H9 (cell line): ENCODE measurements around the gene ABCC2. TPM values are rescaled to one million over a fixed set of nuclear protein-coding genes. Genes with fewer than 3 reads are reported as not detected.

Experiments used
- DNase-seq: peaks from one replicate; pipeline ENCODE4 v3.0.0-alpha.2; 2017
- H2AFZ ChIP-seq: one replicate; pipeline ENCODE4 v1.6.1; 2013; ENCODE audit warnings: mild to moderate bottlenecking, low read length, control low read depth, moderate library complexity
- H2AK5ac ChIP-seq: 2 replicates; pipeline ENCODE4 v1.6.1; 2013; ENCODE audit warnings: low read length, control low read depth, mixed read lengths; ENCODE audit not compliant: insufficient read length
- H2BK120ac ChIP-seq: one replicate; pipeline ENCODE4 v1.6.1; 2013; ENCODE audit warnings: low read depth, mild to moderate bottlenecking, low read length, control low read depth, inconsistent platforms; ENCODE audit not compliant: poor library complexity, severe bottlenecking
- H2BK12ac ChIP-seq: 2 replicates; pipeline ENCODE4 v1.6.1; 2013; ENCODE audit warnings: low read length, control low read depth, mixed read lengths, low read depth; ENCODE audit not compliant: insufficient read length
- H2BK15ac ChIP-seq: 2 replicates; pipeline ENCODE4 v1.6.1; 2013; ENCODE audit warnings: low read depth, low read length, control low read depth
- H2BK20ac ChIP-seq: one replicate; pipeline ENCODE4 v1.6.1; 2013; ENCODE audit warnings: low read depth, mild to moderate bottlenecking, low read length, control low read depth, inconsistent platforms; ENCODE audit not compliant: poor library complexity, severe bottlenecking
- H2BK5ac ChIP-seq: 2 replicates; pipeline ENCODE4 v1.6.1; 2013; ENCODE audit warnings: low read length, control low read depth, mixed read lengths; ENCODE audit not compliant: insufficient read length
- H3K14ac ChIP-seq: 2 replicates; pipeline ENCODE4 v1.6.1; 2013; ENCODE audit warnings: low read length, control low read depth; ENCODE audit not compliant: insufficient read depth
- H3K18ac ChIP-seq: 2 replicates; pipeline ENCODE4 v1.6.1; 2013; ENCODE audit warnings: low read depth, mild to moderate bottlenecking, mixed read lengths, low read length, control low read depth; ENCODE audit not compliant: insufficient read length
- H3K23ac ChIP-seq: 2 replicates; pipeline ENCODE4 v1.6.1; 2013; ENCODE audit warnings: low read length, control low read depth, mixed read lengths, low read depth; ENCODE audit not compliant: insufficient read length
- H3K23me2 ChIP-seq: 2 replicates; pipeline ENCODE4 v1.6.1; 2013; ENCODE audit warnings: low read depth, mild to moderate bottlenecking, mixed read lengths, low read length, control low read depth; ENCODE audit not compliant: insufficient read length, poor library complexity, severe bottlenecking
- H3K27ac ChIP-seq: 2 replicates; pipeline ENCODE4 v1.5.1; 2013; ENCODE audit warnings: low read length, control low read depth, mixed read lengths, low read depth; ENCODE audit not compliant: insufficient read length
- H3K27me3 ChIP-seq: 2 replicates; pipeline ENCODE4 v1.6.1; 2013; ENCODE audit warnings: low read length, control low read depth, inconsistent platforms; ENCODE audit not compliant: insufficient read depth
- H3K4ac ChIP-seq: 2 replicates; pipeline ENCODE4 v1.6.1; 2013; ENCODE audit warnings: low read depth, mild to moderate bottlenecking, control low read depth, inconsistent platforms, low read length, moderate library complexity
- H3K4me1 ChIP-seq: 2 replicates; pipeline ENCODE4 v1.6.1; 2013; ENCODE audit warnings: low read length, control low read depth, inconsistent platforms; ENCODE audit not compliant: insufficient read depth
- H3K4me2 ChIP-seq: 2 replicates; pipeline ENCODE4 v1.6.1; 2013; ENCODE audit warnings: low read length, control low read depth, mixed read lengths; ENCODE audit not compliant: insufficient read length, insufficient read depth
- H3K56ac ChIP-seq: 2 replicates; pipeline ENCODE4 v1.6.1; 2013; ENCODE audit warnings: low read depth, mild to moderate bottlenecking, mixed read lengths, low read length, control low read depth; ENCODE audit not compliant: insufficient read length
- H3K79me1 ChIP-seq: 2 replicates; pipeline ENCODE4 v1.6.1; 2013; ENCODE audit warnings: low read depth, mild to moderate bottlenecking, moderate library complexity, low read length, control low read depth, inconsistent platforms; ENCODE audit not compliant: insufficient read depth, poor library complexity, severe bottlenecking
- H3K79me2 ChIP-seq: 2 replicates; pipeline ENCODE4 v1.6.1; 2013; ENCODE audit warnings: low read length, control low read depth, inconsistent platforms; ENCODE audit not compliant: insufficient read depth
- H3K9ac ChIP-seq: 2 replicates; pipeline ENCODE4 v1.6.1; 2013; ENCODE audit warnings: low read length, control low read depth, mixed read lengths; ENCODE audit not compliant: insufficient read length; ENCODE audit errors: extremely low read depth
- H3K9me3 ChIP-seq: one replicate; pipeline ENCODE4 v1.6.1; 2013; ENCODE audit warnings: low read depth, low read length, inconsistent platforms; ENCODE audit not compliant: control insufficient read depth
- H3T11ph ChIP-seq: one replicate; pipeline ENCODE4 v1.6.1; 2013; ENCODE audit warnings: mild to moderate bottlenecking, low read length, control low read depth, inconsistent platforms
- H4K20me1 ChIP-seq: one replicate; pipeline ENCODE4 v1.6.1; 2013; ENCODE audit not compliant: control insufficient read depth, insufficient read length, insufficient read depth
- H4K5ac ChIP-seq: 2 replicates; pipeline ENCODE4 v1.6.1; 2013; ENCODE audit warnings: low read depth, mild to moderate bottlenecking, mixed read lengths, low read length, control low read depth; ENCODE audit not compliant: insufficient read length
- H4K8ac ChIP-seq: replicated peaks from 2 replicates; pipeline ENCODE4 v1.6.1; 2013; ENCODE audit warnings: low read length, control low read depth, mixed read lengths, low read depth; ENCODE audit not compliant: insufficient read length
- H4K91ac ChIP-seq: 2 replicates; pipeline ENCODE4 v1.6.1; 2013; ENCODE audit warnings: low read depth, mild to moderate bottlenecking, moderate library complexity, mixed read lengths, low read length, control low read depth; ENCODE audit not compliant: insufficient read length
- H3K27ac Mint-ChIP-seq, 3 experiments: 2 replicates in 2 of 3; 3 replicates in 1 of 3; pipeline ENCODE4 v1.8.0; 2020 to 2021; ENCODE audit warnings: mixed read lengths in 3 of 3, mild to moderate bottlenecking in 1 of 3, moderate library complexity in 1 of 3
- H3K27me3 Mint-ChIP-seq: 2 replicates; pipeline ENCODE4 v1.8.0; 2021; ENCODE audit warnings: low read depth, mild to moderate bottlenecking, moderate library complexity, mixed read lengths
- H3K36me3 Mint-ChIP-seq, 3 experiments: 2 replicates in 2 of 3; 3 replicates in 1 of 3; pipeline ENCODE4 v1.8.0; 2020 to 2021; ENCODE audit warnings: low read depth in 3 of 3, mixed read lengths in 3 of 3; ENCODE audit not compliant: insufficient read depth in 1 of 3
- H3K4me1 Mint-ChIP-seq, 2 experiments: 2 replicates each; pipeline ENCODE4 v1.8.0; 2020; ENCODE audit warnings: mixed read lengths in 2 of 2
- H3K4me3 Mint-ChIP-seq, 2 experiments: 2 replicates in 1 of 2; 3 replicates in 1 of 2; pipeline ENCODE4 v1.8.0; 2020 to 2021; ENCODE audit warnings: mild to moderate bottlenecking in 2 of 2, mixed read lengths in 2 of 2, moderate library complexity in 1 of 2
- H3K9me3 Mint-ChIP-seq, 2 experiments: 2 replicates in 1 of 2; 3 replicates in 1 of 2; pipeline ENCODE4 v1.8.0; 2020; ENCODE audit warnings: mild to moderate bottlenecking in 2 of 2, mixed read lengths in 2 of 2, moderate library complexity in 1 of 2
- CTCF ChIP-seq: fragments of 200-600 bp; sonication (generic); conservative IDR thresholded peaks from 3 replicates; pipeline ENCODE4 v1.8.0; 2021; ENCODE audit warnings: antibody characterized with exemption, mild to moderate bottlenecking
- WGBS: extraction: QIAGEN DNeasy Blood & Tissue Kit; methylation state at CpG from one replicate; pipeline ENCODE4 v1.1.7; 2013; ENCODE audit warnings: missing lambda C conversion rate, low lambda C conversion rate, mixed read lengths; ENCODE audit not compliant: insufficient read length; ENCODE audit errors: extremely low coverage; 5-methylcytosine and 5-hydroxymethylcytosine counted together
- total RNA-seq: library from RNA; stranded (reverse); gene quantifications from 2 replicates; pipeline ENCODE4 v1.2.1, GENCODE V29; 2021

Gene ABCC2
- total RNA-seq, 1 experiment from 2014 or later = 0.68 TPM

DNA sequence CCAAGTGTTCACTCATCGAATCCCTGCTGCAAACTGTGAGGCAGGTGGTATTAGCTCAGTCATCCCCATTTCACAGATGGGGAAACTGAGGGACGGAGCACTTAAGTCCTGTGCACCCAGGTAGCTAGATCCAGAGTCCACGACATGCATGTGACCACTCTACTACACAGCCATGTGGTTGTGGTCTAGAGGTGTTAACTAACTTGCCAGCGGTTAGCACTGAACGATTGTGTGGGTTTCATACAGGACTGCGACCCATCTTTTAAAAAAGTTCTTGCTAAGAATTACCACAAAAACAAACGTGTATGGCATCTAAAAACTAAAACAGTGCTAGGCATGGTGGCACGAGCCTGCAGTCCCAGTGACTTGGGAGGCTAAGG, 16.1 kb upstream of the ABCC2 start:
- Histone ChIP-seq H3K56ac (no peak overlapping the region), H4K8ac (no peak overlapping the region), H3K4ac (no peak overlapping the region), H3K18ac (no peak overlapping the region), H4K5ac (no peak overlapping the region), H3K23ac (no peak overlapping the region), H3K4me2 (no peak overlapping the region), H3T11ph (no peak overlapping the region), H3K14ac (no peak overlapping the region), H3K27me3 (no peaks in the 10 kb centered on the region), H3K79me2 (no peaks in the 10 kb centered on the region), H3K27ac (no peak overlapping the region), H2AFZ (no peak overlapping the region), H2BK12ac (no peak overlapping the region), H3K4me1 (no peaks in the 10 kb centered on the region), H2BK20ac (no peak overlapping the region), H2BK5ac (no peak overlapping the region), H2BK15ac (no peak overlapping the region), H4K20me1 (no peaks in the 10 kb centered on the region), H3K9ac (no peak overlapping the region), H3K23me2 (no peaks in the 10 kb centered on the region), H2BK120ac (no peak overlapping the region), H2AK5ac (no peak overlapping the region), H4K91ac (no peak overlapping the region), H3K79me1 (no peaks in the 10 kb centered on the region), H3K9me3 (no peaks in the 10 kb centered on the region)
- H3K4me1 Mint-ChIP-seq = no peaks in the 10 kb centered on the region
- no peak for TF ChIP-seq CTCF
- no peaks in the 10 kb centered on the region for H3K27me3 Mint-ChIP-seq
- no peak overlapping the region for H3K4me3 Mint-ChIP-seq
- peaks cover 0 to 5% (median 0%) of the 10 kb centered on the region in 3 experiments; a peak in 2 of 7 replicates for H3K36me3 Mint-ChIP-seq
- no CpG with 5 or more reads among the region's 8 CpGs for WGBS
- H3K9me3 Mint-ChIP-seq = no peaks in the 10 kb centered on the region
- no peak overlapping the region for H3K27ac Mint-ChIP-seq
- DNase-seq = no peak
